ENCODE data around the gene OR1F1. TPM values are rescaled to one million over a fixed set of nuclear protein-coding genes. Genes with fewer than 3 reads are reported as not detected.
A peak's percentile ranks its signal among the peaks of the same experiment; 100 is the strongest.

The OR1F1 gene
- total and polyA plus RNA-seq, 9 of the 15 experiments (the other 6 are each of a cell fraction or from before 2014, with no cell fraction given) = 0.15 to 0.61 (median 0.35) TPM; not detected in 3

- TF ChIP-seq ARID3B (CRISPR knock-in tag; IDR thresholded peaks at IDR 0.05; ENCODE audit: borderline replicate concordance) (no peak), YY1 (IDR thresholded peaks at IDR 0.05; ENCODE audit: borderline replicate concordance in 1 of 3, control insufficient read depth in 1 of 3, extremely low read depth in 1 of 3, insufficient read depth in 3 of 3, insufficient read length in 1 of 3, insufficient replicate concordance in 2 of 3, low read depth in 1 of 3, low read length in 2 of 3) (no peak), ZNF175 (CRISPR knock-in tag; IDR thresholded peaks at IDR 0.05; ENCODE audit: low read depth) (no peak), POLR2AphosphoS2 (IDR thresholded peaks at IDR 0.05; ENCODE audit: low read length) (no peak), ZBTB17 (CRISPR knock-in tag; IDR thresholded peaks at IDR 0.05) (no peak), BACH1 (tag; IDR thresholded peaks at IDR 0.05) (no peak), ZNF354B (CRISPR knock-in tag; IDR thresholded peaks at IDR 0.05) (no peak), ZNF75A (CRISPR knock-in tag; IDR thresholded peaks at IDR 0.05) (no peak), HSF4 (CRISPR knock-in tag; IDR thresholded peaks at IDR 0.05; ENCODE audit: borderline replicate concordance) (no peak), E2F1 (CRISPR knock-in tag; IDR thresholded peaks at IDR 0.05) (no peak), RAD21 (CRISPR knock-in tag; conservative IDR thresholded peaks at IDR 0.05 in 1 of 2, IDR thresholded peaks at IDR 0.05 in 1 of 2) (peak in 1 of 2 experiments; percentile 45; a peak in 3 of 4 replicates), ZNF277 (CRISPR knock-in tag; IDR thresholded peaks at IDR 0.05; ENCODE audit: borderline replicate concordance) (no peak), U2AF1 (optimal IDR thresholded peaks at IDR 0.05; ENCODE audit: low read depth, low read length) (no peak), CGGBP1 (CRISPR knock-in tag; IDR thresholded peaks at IDR 0.05) (no peak), HCFC1 (IDR thresholded peaks at IDR 0.05; ENCODE audit: low read depth, low read length) (peak; percentile 26; the same call in 1 of the 2 replicates), MXD1 (CRISPR knock-in tag; IDR thresholded peaks at IDR 0.05; ENCODE audit: borderline replicate concordance, poor library complexity, severe bottlenecking) (no peak), ZHX1 (conservative IDR thresholded peaks at IDR 0.05; ENCODE audit: low read length) (no peak)
Measured at GRCh38 chr16:3173892-3174617, 13.9 kb upstream of the OR1F1 start (continued).
